RWPE2 (cell line): ENCODE data around the gene CHMP1A.
"Not testable (repeated sequence)": the region's sequence is repeated elsewhere in the genome, so short reads cannot be mapped to it uniquely, and the experiment has no call there.

ENCODE experiments used
- ATAC-seq: fragments of 200-7000 bp; cut with Tn5 transposase; 3 replicates; pipeline ENCODE4 v1.9.1; 2021; ENCODE audit warnings: low read depth
- DNase-seq: peaks from one replicate; pipeline ENCODE4 v3.0.0-alpha.2; 2020; ENCODE audit warnings: low spot score
- H3K27ac ChIP-seq: fragments of 450-650 bp; 2 replicates; pipeline ENCODE4 v1.5.1; 2017; ENCODE audit warnings: mild to moderate bottlenecking; ENCODE audit not compliant: poor library complexity, severe bottlenecking
- H3K27me3 ChIP-seq: fragments of 250-450 bp; sonication (Bioruptor Pico); 2 replicates; pipeline ENCODE4 v1.5.1; 2021; ENCODE audit warnings: mild to moderate bottlenecking, moderate library complexity; ENCODE audit not compliant: insufficient read depth, poor library complexity, severe bottlenecking
- H3K36me3 ChIP-seq: fragments of 250-450 bp; sonication (Bioruptor Pico); 2 replicates; pipeline ENCODE4 v1.5.1; 2020; ENCODE audit warnings: low read depth, mild to moderate bottlenecking, moderate library complexity
- H3K4me1 ChIP-seq: fragments of 250-450 bp; sonication (Bioruptor Pico); 2 replicates; pipeline ENCODE4 v1.5.1; 2021; ENCODE audit warnings: mild to moderate bottlenecking, moderate library complexity; ENCODE audit not compliant: insufficient read depth, poor library complexity, severe bottlenecking
- H3K4me3 ChIP-seq: fragments of 250-450 bp; sonication (Bioruptor Pico); 2 replicates; pipeline ENCODE4 v1.5.1; 2021; ENCODE audit warnings: mild to moderate bottlenecking, moderate library complexity; ENCODE audit not compliant: severe bottlenecking
- H3K9me3 ChIP-seq: fragments of 250-450 bp; sonication (Bioruptor Pico); 2 replicates; pipeline ENCODE4 v1.5.1; 2021; ENCODE audit warnings: mild to moderate bottlenecking, moderate library complexity; ENCODE audit not compliant: severe bottlenecking
- TF ChIP-seq, protein P1 (sequence below): fragments of 450-650 bp; IDR thresholded peaks from one replicate; pipeline ENCODE4 v1.5.1; 2017; ENCODE audit warnings: mild to moderate bottlenecking, moderate library complexity; ENCODE audit not compliant: poor library complexity, severe bottlenecking

The CHMP1A gene

DNA sequence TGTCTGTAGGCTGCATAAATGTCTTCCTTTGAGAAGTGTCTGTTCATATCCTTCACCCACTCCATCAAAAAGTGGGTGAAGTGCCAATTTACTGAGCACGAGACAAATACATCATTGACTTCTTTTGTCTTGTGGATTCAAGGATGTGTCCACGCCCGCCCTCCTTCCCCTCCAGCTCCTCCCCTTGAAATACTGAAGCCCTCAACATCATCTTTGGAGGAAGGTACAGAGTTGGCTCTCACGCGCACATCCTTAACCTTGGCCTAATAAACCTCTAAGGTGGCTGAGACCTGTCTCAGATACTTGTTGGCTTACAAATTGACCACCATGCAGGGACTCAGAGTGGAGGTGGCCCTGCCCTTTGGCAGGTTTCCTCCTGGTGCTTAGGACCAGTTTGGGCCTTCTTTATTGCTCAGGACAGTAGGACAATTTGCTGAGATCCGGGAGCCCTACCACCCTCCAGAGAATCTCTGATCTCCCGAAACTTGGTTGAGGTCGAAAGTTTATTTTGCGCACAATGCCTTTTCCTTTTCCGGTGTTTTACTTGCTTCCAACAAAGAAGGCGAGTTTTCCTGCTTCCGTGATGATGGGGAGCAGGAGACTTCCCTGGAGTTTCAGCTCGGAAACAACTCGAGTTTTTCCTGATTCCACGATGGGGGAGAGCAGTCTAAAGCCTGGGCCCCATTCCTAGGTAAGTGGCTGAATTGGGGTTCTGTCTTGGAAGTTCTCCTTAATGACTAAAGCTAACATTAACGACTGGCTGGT is 14.9 kb upstream of the CHMP1A start:
- DNase-seq (no peak), ATAC-seq (no peak)
- Histone ChIP-seq H3K9me3 (peaks cover 6% of the 10 kb centered on the region), H3K36me3 (no peaks in the 10 kb centered on the region), H3K27ac (no peak overlapping the region), H3K27me3 (no peaks in the 10 kb centered on the region), H3K4me1 (peaks cover 4% of the 10 kb centered on the region), H3K4me3 (no peak overlapping the region)
- TF ChIP-seq, protein P1, sequence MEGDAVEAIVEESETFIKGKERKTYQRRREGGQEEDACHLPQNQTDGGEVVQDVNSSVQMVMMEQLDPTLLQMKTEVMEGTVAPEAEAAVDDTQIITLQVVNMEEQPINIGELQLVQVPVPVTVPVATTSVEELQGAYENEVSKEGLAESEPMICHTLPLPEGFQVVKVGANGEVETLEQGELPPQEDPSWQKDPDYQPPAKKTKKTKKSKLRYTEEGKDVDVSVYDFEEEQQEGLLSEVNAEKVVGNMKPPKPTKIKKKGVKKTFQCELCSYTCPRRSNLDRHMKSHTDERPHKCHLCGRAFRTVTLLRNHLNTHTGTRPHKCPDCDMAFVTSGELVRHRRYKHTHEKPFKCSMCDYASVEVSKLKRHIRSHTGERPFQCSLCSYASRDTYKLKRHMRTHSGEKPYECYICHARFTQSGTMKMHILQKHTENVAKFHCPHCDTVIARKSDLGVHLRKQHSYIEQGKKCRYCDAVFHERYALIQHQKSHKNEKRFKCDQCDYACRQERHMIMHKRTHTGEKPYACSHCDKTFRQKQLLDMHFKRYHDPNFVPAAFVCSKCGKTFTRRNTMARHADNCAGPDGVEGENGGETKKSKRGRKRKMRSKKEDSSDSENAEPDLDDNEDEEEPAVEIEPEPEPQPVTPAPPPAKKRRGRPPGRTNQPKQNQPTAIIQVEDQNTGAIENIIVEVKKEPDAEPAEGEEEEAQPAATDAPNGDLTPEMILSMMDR, result no peak

DNA sequence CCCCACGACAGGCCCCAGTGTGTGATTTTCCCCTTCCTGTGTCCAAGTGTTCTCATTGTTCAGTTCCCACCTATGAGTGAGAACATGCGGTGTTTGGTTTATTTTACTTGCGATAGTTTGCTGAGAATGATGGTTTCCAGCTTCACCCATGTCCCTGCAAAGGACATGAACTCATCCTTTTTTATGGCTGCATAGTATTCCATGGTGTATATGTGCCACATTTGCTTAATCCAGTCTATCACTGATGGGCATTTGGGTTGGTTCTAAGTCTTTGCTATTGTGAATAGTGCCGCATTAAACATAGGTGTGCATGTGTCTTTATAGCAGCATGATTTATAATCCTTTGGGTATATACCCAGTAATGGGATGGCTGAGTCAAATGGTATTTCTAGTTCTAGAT is 14.1 kb upstream of the CHMP1A start:
- not testable (repeated sequence) for H3K4me3 ChIP-seq, H3K9me3 ChIP-seq, ATAC-seq, H3K36me3 ChIP-seq, H3K27me3 ChIP-seq, H3K27ac ChIP-seq, H3K4me1 ChIP-seq, DNase-seq

DNA sequence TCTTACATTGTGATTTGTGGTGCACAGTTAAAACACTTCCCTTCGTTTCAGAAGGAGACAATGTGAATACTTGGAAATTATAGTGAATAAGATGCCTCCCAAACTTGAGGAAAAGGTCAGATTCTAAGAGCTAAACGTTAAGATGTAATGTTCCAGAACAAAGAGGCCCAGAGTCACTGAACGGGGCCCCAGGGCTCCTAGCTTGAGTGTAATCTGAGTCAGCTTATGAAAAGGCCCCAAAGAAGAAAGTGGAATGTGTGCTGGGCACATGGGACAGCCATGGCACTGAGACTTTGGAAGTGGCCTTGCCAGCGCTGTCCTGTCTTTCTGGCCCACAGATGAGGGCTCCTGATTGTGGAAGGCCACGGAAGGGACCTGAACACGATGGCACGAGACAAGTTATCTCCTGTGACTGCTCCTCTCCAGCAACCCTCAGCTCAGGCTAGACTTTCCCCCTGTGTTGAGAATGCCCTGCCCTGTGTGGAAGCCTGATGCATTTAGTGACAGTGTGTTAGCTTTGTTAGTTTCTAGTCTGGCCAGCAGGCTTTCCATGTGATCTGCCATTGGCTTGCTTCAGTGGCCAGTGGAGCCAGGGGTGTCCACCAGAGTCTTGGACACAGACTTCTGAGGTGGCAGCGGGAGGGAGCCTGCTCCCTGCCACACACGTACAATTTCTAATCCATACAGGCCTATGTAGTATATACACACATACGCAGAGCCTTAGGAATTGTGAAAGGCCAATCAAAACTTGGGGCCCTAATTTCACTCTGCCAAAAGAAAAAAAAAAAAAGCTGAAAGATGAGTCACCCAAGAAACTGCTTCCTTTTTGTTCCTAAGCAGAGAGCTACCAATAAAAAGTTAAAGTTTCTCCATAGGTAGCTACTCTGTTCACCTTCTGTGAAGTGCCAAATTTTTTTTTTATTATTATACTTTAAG is 13.3 kb upstream of the CHMP1A start:
- H3K9me3 ChIP-seq, result no peaks in the 10 kb centered on the region
- DNase-seq (no peak), ATAC-seq (peak; percentile 49)
- peak overlapping the region; percentile 6 for H3K27ac ChIP-seq
- peaks cover 4% of the 10 kb centered on the region for H3K4me1 ChIP-seq
- TF ChIP-seq, protein P1, result no peak
- H3K27me3 ChIP-seq, result no peaks in the 10 kb centered on the region
- H3K36me3 ChIP-seq, result no peaks in the 10 kb centered on the region
- H3K4me3 ChIP-seq, result no peak overlapping the region

DNA sequence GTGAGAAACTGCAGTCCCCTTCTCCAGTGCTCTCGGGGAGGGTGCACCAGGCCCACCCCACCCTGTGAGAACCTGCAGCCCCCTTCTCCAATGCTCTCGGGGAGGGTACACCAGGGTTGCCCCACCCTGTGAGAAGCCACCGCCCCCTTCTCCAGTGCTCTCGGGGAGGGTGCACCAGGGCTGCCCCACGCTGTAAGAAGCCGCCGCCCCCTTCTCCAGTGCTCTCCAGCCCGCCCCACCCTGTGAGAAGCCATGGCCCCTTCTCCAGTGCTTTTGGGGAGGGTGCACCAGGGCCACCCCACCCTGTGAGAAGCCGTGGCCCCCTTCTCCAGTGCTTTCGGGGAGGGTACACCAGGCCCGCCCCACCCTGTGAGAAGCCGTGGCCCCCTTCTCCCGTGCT is 12.2 kb upstream of the CHMP1A start:
- Histone ChIP-seq H3K27me3 (no peaks in the 10 kb centered on the region), H3K27ac (no peak overlapping the region), H3K36me3 (0 out of 2 replicates have a peak, but pooled peaks cover 3% of the 10 kb centered on the region), H3K4me3 (no peak overlapping the region), H3K4me1 (peaks cover 4% of the 10 kb centered on the region), H3K9me3 (no peaks in the 10 kb centered on the region)
- no peak for DNase-seq
- TF ChIP-seq, protein P1, result no peak
- ATAC-seq, result no peak

DNA sequence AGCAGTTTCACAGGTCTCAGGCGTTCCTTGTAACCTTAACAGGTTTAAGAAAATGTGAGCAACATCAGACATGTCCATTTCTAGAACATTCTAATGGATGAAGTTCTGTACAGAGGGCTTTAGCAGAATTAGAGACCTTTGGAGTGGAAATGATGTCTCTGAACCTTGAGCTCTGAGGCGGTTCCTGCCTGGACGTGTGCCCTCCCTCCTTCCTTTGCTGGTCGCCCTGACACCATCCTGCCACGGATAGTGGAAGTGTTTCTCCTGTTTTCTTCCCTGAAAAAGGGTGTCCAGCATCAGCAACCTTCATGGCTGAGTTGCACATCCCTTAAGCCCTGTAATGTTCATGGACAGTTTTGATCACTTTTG is 11.3 kb upstream of the CHMP1A start:
- Histone ChIP-seq H3K27ac (no peak overlapping the region), H3K4me3 (no peak overlapping the region), H3K4me1 (peaks cover 4% of the 10 kb centered on the region), H3K9me3 (no peaks in the 10 kb centered on the region), H3K27me3 (no peaks in the 10 kb centered on the region), H3K36me3 (peaks cover 4% of the 10 kb centered on the region; the same call in 1 of the 2 replicates)
- no peak for DNase-seq
- no peak for ATAC-seq
- TF ChIP-seq, protein P1, result no peak
